OCI-LY7 (cell line): ENCODE data around the gene TECTB. TPM values are rescaled to one million over a fixed set of nuclear protein-coding genes. Genes with fewer than 3 reads are reported as not detected.

Experiments
- BruUV-seq: library from RNA; stranded (reverse); fragments of 400-500 nt; replicated peaks from 2 replicates; lab custom pipeline; 2021; lab: Mats Ljungman, UMichigan
- CTCF ChIA-PET: fragments of 300-600 bp; sonication (Branson Sonifier 250); formaldehyde crosslinking; loops from one replicate; lab custom pipeline; 2022; ENCODE audit warnings: antibody characterized with exemption; ENCODE audit not compliant: unreplicated experiment; lab: Charles Lee
- POLR2A ChIA-PET: fragments of 300-600 bp; sonication (Branson Sonifier 250); formaldehyde crosslinking; loops from one replicate; lab custom pipeline; 2022; ENCODE audit warnings: antibody characterized with exemption; lab: Charles Lee
- DNase-seq: peaks from one replicate; pipeline ENCODE4 v3.0.0-alpha.2; 2015; ENCODE audit warnings: low spot score
- H2AFZ ChIP-seq: fragments of 200-600 bp; sonication (generic), shearing (Covaris generic); 2 replicates; pipeline ENCODE4 v1.6.1; 2014; ENCODE audit warnings: mild to moderate bottlenecking, antibody characterized with exemption, low read length, moderate library complexity
- H3K27ac ChIP-seq: fragments of 200-600 bp; sonication (generic); 2 replicates; pipeline ENCODE4 v1.5.1; 2014; ENCODE audit warnings: mixed run types, low read depth, mild to moderate bottlenecking, moderate library complexity, low read length, inconsistent platforms; ENCODE audit not compliant: poor library complexity, severe bottlenecking
- H3K36me3 ChIP-seq: fragments of 200-600 bp; sonication (generic); 2 replicates; pipeline ENCODE4 v1.6.1; 2014; ENCODE audit warnings: mild to moderate bottlenecking, antibody characterized with exemption, low read length, moderate library complexity, mixed read lengths; ENCODE audit not compliant: insufficient read depth
- H3K4me1 ChIP-seq: fragments of 200-600 bp; sonication (generic); 2 replicates; pipeline ENCODE4 v1.5.1; 2014; ENCODE audit warnings: mild to moderate bottlenecking, low read length; ENCODE audit not compliant: insufficient read depth, poor library complexity, severe bottlenecking
- H3K4me2 ChIP-seq: fragments of 200-600 bp; sonication (generic); 2 replicates; pipeline ENCODE4 v1.6.1; 2014; ENCODE audit warnings: mild to moderate bottlenecking, low read length
- H3K4me3 ChIP-seq: fragments of 200-600 bp; sonication (generic); 2 replicates; pipeline ENCODE4 v1.5.1; 2014; ENCODE audit warnings: mild to moderate bottlenecking, low read depth, low read length; ENCODE audit not compliant: poor library complexity, severe bottlenecking
- H3K79me2 ChIP-seq: fragments of 200-600 bp; sonication (generic); 2 replicates; pipeline ENCODE4 v1.6.1; 2016; ENCODE audit warnings: low read depth, mild to moderate bottlenecking, low read length, moderate library complexity, mixed read lengths; ENCODE audit not compliant: insufficient read depth
- H3K9me2 ChIP-seq: fragments of 200-600 bp; sonication (generic); 2 replicates; pipeline ENCODE4 v1.6.1; 2016; ENCODE audit warnings: mild to moderate bottlenecking, low read length, mixed read lengths; ENCODE audit not compliant: insufficient read depth
- H3K9me3 ChIP-seq: fragments of 200-600 bp; sonication (generic); 2 replicates; pipeline ENCODE4 v1.6.1; 2014; ENCODE audit warnings: mild to moderate bottlenecking, mixed run types, low read length, mixed read lengths
- H4K20me1 ChIP-seq: fragments of 200-600 bp; sonication (generic); 2 replicates; pipeline ENCODE4 v1.6.1; 2014; ENCODE audit warnings: mild to moderate bottlenecking, antibody characterized with exemption, low read length, moderate library complexity, mixed read lengths; ENCODE audit not compliant: insufficient read depth
- CTCF ChIP-seq: fragments of 200-600 bp; sonication (generic); conservative IDR thresholded peaks from 2 replicates; pipeline ENCODE4 v1.5.1; 2014; ENCODE audit warnings: mild to moderate bottlenecking, antibody characterized with exemption, low read length, moderate library complexity, mixed read lengths
- EZH2phosphoT487 ChIP-seq: fragments of 200-600 bp; sonication (generic); IDR thresholded peaks from 2 replicates; pipeline ENCODE4 v1.6.1; 2018; ENCODE audit warnings: low read depth, borderline replicate concordance, mild to moderate bottlenecking, mixed run types, antibody characterized with exemption, low read length, moderate library complexity, mixed read lengths
- intact Hi-C: fragments of 100-400 bp; cut with micrococcal nuclease; formaldehyde crosslinking; loops from one replicate; pipeline ENCODE4 v1.10.0; 2022; ENCODE audit not compliant: unreplicated experiment
- total RNA-seq, 2 experiments: library from RNA; depleted of rRNA in 1 of 2; stranded (reverse); fragments of >200 nt in 1 of 2; shearing (Covaris generic) in 1 of 2; gene quantifications; 2 replicates each; pipeline ENCODE4 v1.2.3, GENCODE V29; 2014 to 2022

Gene TECTB
- total RNA-seq, 2 experiments from 2014 or later = not detected

GRCh38 chr10:112304267-112304859 is 21.2 kb downstream of the TECTB start:
- Histone ChIP-seq H3K79me2 (no peaks in the 10 kb centered on the region), H3K4me3 (no peak overlapping the region), H2AFZ (no peak overlapping the region), H3K4me1 (no peaks in the 10 kb centered on the region), H3K9me3 (no peaks in the 10 kb centered on the region), H3K36me3 (no peaks in the 10 kb centered on the region), H3K27ac (no peak overlapping the region), H4K20me1 (no peaks in the 10 kb centered on the region), H3K9me2 (no peaks in the 10 kb centered on the region), H3K4me2 (no peak overlapping the region)
- ChIA-PET CTCF (no interaction called here), POLR2A (interaction anchor here (0.6 to 0.7 kb wide), 3 partner anchors 146 to 1842 kb away, joined by 3 to 6 read pairs (median 4); no protein-coding TSS in a partner anchor)
- BruUV-seq = no TSS peak
- DNase-seq = no peak
- TF ChIP-seq CTCF (no peak), EZH2phosphoT487 (no peak)
- intact Hi-C loops = no loop called here

- H3K4me1 ChIP-seq = no peaks in the 10 kb centered on the region
Observed at GRCh38 chr10:112307358-112308124, 24.3 kb downstream of the TECTB start.

More at GRCh38 chr10:112307358-112308124, 24.3 kb downstream of the TECTB start:
- no peak overlapping the region for H3K27ac ChIP-seq
- no peaks in the 10 kb centered on the region for H3K79me2 ChIP-seq
- no TSS peak for BruUV-seq
- no peaks in the 10 kb centered on the region for H4K20me1 ChIP-seq
- H3K36me3 ChIP-seq = no peaks in the 10 kb centered on the region
- H3K4me3 ChIP-seq = no peak overlapping the region
- POLR2A ChIA-PET = interaction anchor here (0.6 kb wide), 1 partner anchor 697 kb away, joined by 3 read pairs; no protein-coding TSS in a partner anchor
- H3K9me2 ChIP-seq = no peaks in the 10 kb centered on the region
- intact Hi-C loops = no loop called here
- TF ChIP-seq CTCF = peak; percentile 87
- no peak for TF ChIP-seq EZH2phosphoT487
- CTCF ChIA-PET = no interaction called here
- DNase-seq = peak; percentile 35
- no peak overlapping the region for H3K4me2 ChIP-seq
- H2AFZ ChIP-seq = no peak overlapping the region
- no peaks in the 10 kb centered on the region for H3K9me3 ChIP-seq
